Spinal cord (tissue), 10 donors: Measurements from ENCODE around the gene NRXN2. TPM values are rescaled to one million over a fixed set of nuclear protein-coding genes. Genes with fewer than 3 reads are reported as not detected.

Experiments used
- DNase-seq, 6 donors: peaks; one replicate each; pipeline versions ENCODE4 v3.0.0 to v3.0.0-alpha.2; 2013 to 2015; ENCODE audit warnings: low spot score in 6 of 6, low read depth in 4 of 6
- H3K27ac ChIP-seq: one replicate; pipeline ENCODE4 v1.5.1; 2013; ENCODE audit warnings: low read depth, low read length, control low read depth
- H3K27me3 ChIP-seq: one replicate; pipeline ENCODE4 v1.6.1; 2013; ENCODE audit warnings: low read length; ENCODE audit not compliant: control insufficient read depth, insufficient read depth
- H3K36me3 ChIP-seq: one replicate; pipeline ENCODE4 v1.6.1; 2013; ENCODE audit warnings: low read length; ENCODE audit not compliant: control insufficient read depth, insufficient read depth
- H3K4me1 ChIP-seq: one replicate; pipeline ENCODE4 v1.6.1; 2013; ENCODE audit warnings: low read length; ENCODE audit not compliant: control insufficient read depth, insufficient read depth
- H3K4me3 ChIP-seq: one replicate; pipeline ENCODE4 v1.5.1; 2013; ENCODE audit warnings: low read depth, low read length, control low read depth
- H3K9me3 ChIP-seq: one replicate; pipeline ENCODE4 v1.6.1; 2013; ENCODE audit warnings: low read length; ENCODE audit not compliant: control insufficient read depth, insufficient read depth
- WGBS: methylation state at CpG from one replicate; pipeline ENCODE4 v1.1.5; 2013; ENCODE audit warnings: missing lambda C conversion rate; ENCODE audit not compliant: insufficient coverage; 5-methylcytosine and 5-hydroxymethylcytosine counted together
- polyA plus RNA-seq, 2 donors: library from polyadenylated mRNA; unstranded; fragments of 120-200 nt; gene quantifications; one replicate each; pipeline ENCODE4 v1.2.1, GENCODE V29; 2013; ENCODE audit not compliant: insufficient read length in 2 of 2
- total RNA-seq, 2 donors: library from RNA; depleted of rRNA in 1 of 2; stranded (reverse); fragments of 120-200 nt in 1 of 2; fragments of >200 nt in 1 of 2; gene quantifications; one replicate each; pipeline versions ENCODE4 v1.2.3 to v1.2.4, GENCODE V29; 2013 to 2014
- donor health status: healthy.

The NRXN2 gene
- total and polyA plus RNA-seq, 4 donors: 68.0 to 424 (median 280) TPM

- WGBS: 0% methylated on average over 40 of the region's 52 CpGs
- Histone ChIP-seq H3K27me3 (peaks cover 31% of the 10 kb centered on the region), H3K4me3 (peak overlapping the region; percentile 54), H3K9me3 (no peaks in the 10 kb centered on the region), H3K27ac (peak overlapping the region; percentile 76), H3K36me3 (peaks cover 15% of the 10 kb centered on the region), H3K4me1 (peaks cover 52% of the 10 kb centered on the region)
- peak in 2 of 6 donors; percentile 87 to 92 for DNase-seq
Observed at GRCh38 chr11:64745521-64746328, 22.7 kb upstream of the NRXN2 start.

- WGBS: 0% methylated on average over 20 of the region's 20 CpGs
- Histone ChIP-seq H3K9me3 (no peaks in the 10 kb centered on the region), H3K4me3 (peak overlapping the region; percentile 54), H3K27me3 (peaks cover 31% of the 10 kb centered on the region), H3K36me3 (peaks cover 19% of the 10 kb centered on the region), H3K27ac (peak overlapping the region; percentile 76), H3K4me1 (peaks cover 52% of the 10 kb centered on the region)
- peak in 2 of 6 donors; percentile 73 to 76 for DNase-seq
Observed at GRCh38 chr11:64745189-64745520, 22.2 kb upstream of the NRXN2 start.

GRCh38 chr11:64744544-64745188 lies 21.7 kb upstream of the NRXN2 start:
- Histone ChIP-seq H3K27me3 (peaks cover 31% of the 10 kb centered on the region), H3K4me3 (peak overlapping the region; percentile 54)
- WGBS: 0% methylated on average over 66 of the region's 89 CpGs

GRCh38 chr11:64743591-64744543 lies 20.9 kb upstream of the NRXN2 start, which contains the start of gene RASGRP2:
TSS of gene RASGRP2 (minus strand) at chr11:64744142. CDS start at chr11:64742866, 1,276 bp downstream.
- H3K27me3 ChIP-seq: peaks cover 31% of the 10 kb centered on the region
- WGBS: 3% methylated on average over 56 of the region's 57 CpGs
- peak within 1 kb of the TSS; percentile 47 for H3K27ac ChIP-seq
- peaks cover 31% of the 10 kb centered on the region for H3K36me3 ChIP-seq
- peaks cover 52% of the 10 kb centered on the region for H3K4me1 ChIP-seq
- DNase-seq: peak in 2 of 6 donors; percentile 64 to 70
- no peaks in the 10 kb centered on the region for H3K9me3 ChIP-seq
- peak within 1 kb of the TSS; percentile 54 for H3K4me3 ChIP-seq

More at GRCh38 chr11:64744544-64745188, 21.7 kb upstream of the NRXN2 start:
- H3K27ac ChIP-seq: peak overlapping the region; percentile 76
- peak in 1 of 6 donors; percentile 69 for DNase-seq
- H3K36me3 ChIP-seq: peaks cover 23% of the 10 kb centered on the region
- H3K4me1 ChIP-seq: peaks cover 52% of the 10 kb centered on the region
- no peaks in the 10 kb centered on the region for H3K9me3 ChIP-seq

- peak in 1 of 6 donors; percentile 51 for DNase-seq
- no peaks in the 10 kb centered on the region for H3K9me3 ChIP-seq
- peaks cover 31% of the 10 kb centered on the region for H3K27me3 ChIP-seq
- peak overlapping the region; percentile 47 for H3K4me3 ChIP-seq
- peak overlapping the region; percentile 47 for H3K27ac ChIP-seq
- under 1% methylated on average over 49 of the region's 58 CpGs for WGBS
- peaks cover 52% of the 10 kb centered on the region for H3K4me1 ChIP-seq
- H3K36me3 ChIP-seq: peaks cover 31% of the 10 kb centered on the region
Observed at GRCh38 chr11:64742889-64743590, 20.0 kb upstream of the NRXN2 start.

GRCh38 chr11:64742087-64742888 lies 19.3 kb upstream of the NRXN2 start:
- peaks cover 52% of the 10 kb centered on the region for H3K4me1 ChIP-seq
- H3K27me3 ChIP-seq: peaks cover 31% of the 10 kb centered on the region
- H3K36me3 ChIP-seq: peaks cover 33% of the 10 kb centered on the region
- H3K9me3 ChIP-seq: no peaks in the 10 kb centered on the region
- peak in 1 of 6 donors; percentile 10 for DNase-seq
- no peak overlapping the region for H3K27ac ChIP-seq
- peak overlapping the region; percentile 26 for H3K4me3 ChIP-seq
- 14% methylated on average over 48 of the region's 54 CpGs for WGBS

- WGBS: 51% methylated on average over 24 of the region's 24 CpGs
- Histone ChIP-seq H3K4me3 (peak overlapping the region; percentile 26), H3K27me3 (peaks cover 31% of the 10 kb centered on the region), H3K36me3 (peaks cover 39% of the 10 kb centered on the region), H3K9me3 (no peaks in the 10 kb centered on the region), H3K27ac (no peak overlapping the region), H3K4me1 (peaks cover 50% of the 10 kb centered on the region)
- DNase-seq: no peak
Observed at GRCh38 chr11:64741375-64742086, 18.5 kb upstream of the NRXN2 start.

GRCh38 chr11:64739871-64740270 lies 16.9 kb upstream of the NRXN2 start:
- Histone ChIP-seq H3K27me3 (peaks cover 31% of the 10 kb centered on the region), H3K4me3 (no peak overlapping the region), H3K36me3 (peaks cover 56% of the 10 kb centered on the region), H3K9me3 (no peaks in the 10 kb centered on the region), H3K4me1 (peaks cover 34% of the 10 kb centered on the region), H3K27ac (no peak overlapping the region)
- DNase-seq: no peak
- 96% methylated on average over 8 of the region's 12 CpGs for WGBS
